Common myeloid progenitor, CD34-positive (primary cell): ENCODE results near the gene C22orf15.

Experiments used
- CTCF ChIA-PET: fragments of 350-600 bp; sonication (Branson Sonifier 250); formaldehyde crosslinking; loops from one replicate; lab custom pipeline; 2021; ENCODE audit warnings: antibody characterized with exemption; lab: Charles Lee
- POLR2A ChIA-PET: fragments of 350-600 bp; sonication (Branson Sonifier 250); formaldehyde crosslinking; loops from one replicate; lab custom pipeline; 2021; ENCODE audit warnings: antibody characterized with exemption; lab: Charles Lee
- DNase-seq, 3 donors: peaks; one replicate each; pipeline versions ENCODE4 v3.0.0 to v3.0.0-alpha.2; 2013
- H3K27ac ChIP-seq, 2 experiments: 1 replicate in 1 of 2; 2 replicates in 1 of 2; pipeline ENCODE4 v1.7.0; 2013; ENCODE audit warnings: inconsistent platforms in 2 of 2, low read length in 2 of 2, mild to moderate bottlenecking in 2 of 2, low read depth in 1 of 2, moderate library complexity in 1 of 2; ENCODE audit not compliant: severe bottlenecking in 2 of 2, insufficient read depth in 1 of 2, poor library complexity in 1 of 2
- H3K27me3 ChIP-seq, 5 experiments: replicated peaks in 2 of 5; 1 replicate in 3 of 5; 2 replicates in 2 of 5; pipeline versions ENCODE4 v1.6.1 to v1.7.0; 2013; ENCODE audit warnings: low read length in 4 of 5, mild to moderate bottlenecking in 2 of 5, moderate library complexity in 2 of 5, inconsistent platforms in 1 of 5; ENCODE audit not compliant: insufficient read depth in 5 of 5, control insufficient read depth in 4 of 5
- H3K36me3 ChIP-seq, 4 experiments: 1 replicate in 2 of 4; 2 replicates in 2 of 4; pipeline versions ENCODE4 v1.6.1 to v1.7.0; 2013; ENCODE audit warnings: low read length in 3 of 4, control low read depth in 1 of 4, mild to moderate bottlenecking in 1 of 4; ENCODE audit not compliant: control insufficient read depth in 4 of 4, insufficient read depth in 4 of 4
- H3K4me1 ChIP-seq, 4 experiments: 1 replicate in 3 of 4; 2 replicates in 1 of 4; pipeline versions ENCODE4 v1.6.1 to v1.7.1; 2013; ENCODE audit warnings: low read length in 3 of 4, mild to moderate bottlenecking in 3 of 4, control low read depth in 1 of 4, inconsistent platforms in 1 of 4, moderate library complexity in 1 of 4; ENCODE audit not compliant: control insufficient read depth in 4 of 4, insufficient read depth in 4 of 4; ENCODE audit errors: control extremely low read depth in 1 of 4
- H3K4me3 ChIP-seq, 7 experiments: 1 replicate in 4 of 7; 2 replicates in 3 of 7; pipeline versions ENCODE4 v1.5.1 to v1.7.0; 2013; ENCODE audit warnings: mild to moderate bottlenecking in 7 of 7, low read length in 6 of 7, moderate library complexity in 6 of 7, inconsistent platforms in 2 of 7, low read depth in 2 of 7, control low read depth in 1 of 7; ENCODE audit not compliant: insufficient read depth in 4 of 7, control insufficient read depth in 1 of 7; ENCODE audit errors: extremely low read depth in 1 of 7
- H3K9me3 ChIP-seq, 5 experiments: 1 replicate in 4 of 5; 2 replicates in 1 of 5; pipeline versions ENCODE4 v1.6.1 to v1.7.1; 2013; ENCODE audit warnings: low read length in 4 of 5, mild to moderate bottlenecking in 2 of 5, inconsistent platforms in 1 of 5, low read depth in 1 of 5, moderate library complexity in 1 of 5; ENCODE audit not compliant: control insufficient read depth in 4 of 5, insufficient read depth in 2 of 5; ENCODE audit errors: control extremely low read depth in 1 of 5
- WGBS: methylation state at CpG from one replicate; pipeline ENCODE4 v1.1.5; 2013; ENCODE audit not compliant: insufficient coverage; 5-methylcytosine and 5-hydroxymethylcytosine counted together

The C22orf15 gene

GRCh38 chr22:23769321-23769965 lies 6.7 kb downstream of the C22orf15 start:
- H3K4me1 ChIP-seq: peaks cover 3 to 64% (median 54%) of the 10 kb centered on the region in 4 experiments
- no peaks in the 10 kb centered on the region for H3K9me3 ChIP-seq
- peaks cover 0 to 15% (median 0%) of the 10 kb centered on the region in 4 experiments for H3K36me3 ChIP-seq
- H3K27me3 ChIP-seq: peaks cover 0 to 10% (median 0%) of the 10 kb centered on the region in 5 experiments
- H3K27ac ChIP-seq: no peak overlapping the region
- 54% methylated on average over 4 of the region's 6 CpGs for WGBS
- H3K4me3 ChIP-seq: no peak overlapping the region
- peak in 2 of 3 donors; percentile 30 to 47 for DNase-seq
- CTCF ChIA-PET: interaction anchor here (0.9 to 6.2 kb wide), 10 partner anchors 9 to 87 kb away, joined by 3 to 47 read pairs (median 8); partner anchors contain the start of genes SLC2A11 and VPREB3
- POLR2A ChIA-PET: interaction anchor here (0.6 kb wide), 1 partner anchor 55 kb away, joined by 3 read pairs; no protein-coding TSS in a partner anchor

- 50% methylated on average over 1 of the region's 6 CpGs for WGBS
- Histone ChIP-seq H3K36me3 (no peaks in the 10 kb centered on the region), H3K27me3 (peaks cover 0 to 10% (median 0%) of the 10 kb centered on the region in 5 experiments), H3K4me1 (peaks cover 3 to 46% (median 36%) of the 10 kb centered on the region in 4 experiments), H3K9me3 (no peaks in the 10 kb centered on the region), H3K27ac (no peak overlapping the region), H3K4me3 (peak overlapping the region in 5 of 7 experiments; percentile 19 to 70 (median 44))
- POLR2A ChIA-PET: no interaction called here
- CTCF ChIA-PET: interaction anchor here (1.9 to 4.8 kb wide), 3 partner anchors 74 to 79 kb away, joined by 12 to 20 read pairs (median 18); no protein-coding TSS in a partner anchor
- no peak for DNase-seq
These were observed 9.5 kb downstream of the C22orf15 start for GRCh38 chr22:23772315-23772648.

GRCh38 chr22:23772649-23773473 lies 10.1 kb downstream of the C22orf15 start, which contains the start of gene MMP11:
Gene MMP11 (plus strand): TSS chr22:23772849. CDS start chr22:23772871, 22 bp downstream.
- no peaks in the 10 kb centered on the region for H3K9me3 ChIP-seq
- DNase-seq: peak in 2 of 3 donors; percentile 43 to 47
- H3K4me3 ChIP-seq: peak within 1 kb of the TSS in 6 of 7 experiments; percentile 27 to 70 (median 52)
- H3K27ac ChIP-seq: no peak within 1 kb of the TSS
- H3K27me3 ChIP-seq: peaks cover 0 to 10% (median 0%) of the 10 kb centered on the region in 5 experiments
- H3K36me3 ChIP-seq: no peaks in the 10 kb centered on the region
- ChIA-PET CTCF (interaction anchor here (0.8 to 3.0 kb wide), 2 partner anchors 73 to 76 kb away, joined by 3 to 18 read pairs; no protein-coding TSS in a partner anchor), POLR2A (interaction anchor here (0.6 kb wide), 1 partner anchor 10 kb away, joined by 7 read pairs; no protein-coding TSS in a partner anchor)
- 7% methylated on average over 61 of the region's 79 CpGs for WGBS
- H3K4me1 ChIP-seq: peaks cover 3 to 44% (median 35%) of the 10 kb centered on the region in 4 experiments

- POLR2A ChIA-PET: interaction anchor here (0.6 kb wide), 1 partner anchor 9 kb away, joined by 7 read pairs; no protein-coding TSS in a partner anchor
- Histone ChIP-seq H3K4me3 (peak overlapping the region in 2 of 7 experiments; percentile 19 to 70), H3K4me1 (peaks cover 3 to 37% (median 28%) of the 10 kb centered on the region in 4 experiments), H3K27ac (no peak overlapping the region), H3K27me3 (peaks cover 0 to 10% (median 0%) of the 10 kb centered on the region in 5 experiments), H3K36me3 (no peaks in the 10 kb centered on the region), H3K9me3 (no peaks in the 10 kb centered on the region)
- CTCF ChIA-PET: interaction anchor here (0.8 to 3.0 kb wide), 5 partner anchors 11 to 76 kb away, joined by 3 to 18 read pairs (median 8); no protein-coding TSS in a partner anchor
- WGBS: 94% methylated on average over 7 of the region's 7 CpGs
- DNase-seq: no peak
These were observed 10.8 kb downstream of the C22orf15 start for GRCh38 chr22:23773483-23774113.

- DNase-seq: no peak
- Histone ChIP-seq H3K27ac (no peak overlapping the region), H3K4me3 (no peak overlapping the region), H3K36me3 (no peaks in the 10 kb centered on the region), H3K9me3 (no peaks in the 10 kb centered on the region), H3K27me3 (peaks cover 0 to 10% (median 0%) of the 10 kb centered on the region in 5 experiments), H3K4me1 (peaks cover 3 to 30% (median 23%) of the 10 kb centered on the region in 4 experiments)
- CTCF ChIA-PET: interaction anchor here (1.0 to 3.0 kb wide), 6 partner anchors 10 to 75 kb away, joined by 3 to 18 read pairs (median 8); partner anchors contain the start of gene SMARCB1
- WGBS: 97% methylated on average over 11 of the region's 12 CpGs
- POLR2A ChIA-PET: no interaction called here
These were observed 11.5 kb downstream of the C22orf15 start for GRCh38 chr22:23774114-23774921.
